Activated naive CD4-positive, alpha-beta T cell treated with anti-CD3 and anti-CD28 coated beads, Interleukin-2, amount 10 ng/mL, durations not matched to agents 7 days and 5 days (primary cell): ENCODE measurements around the gene VKORC1L1.
"Not testable (repeated sequence)": the region's sequence is repeated elsewhere in the genome, so short reads cannot be mapped to it uniquely, and the experiment has no call there.

Source experiments
- CTCF ChIA-PET: fragments of 350-600 bp; sonication (Branson Sonifier 250); formaldehyde crosslinking; loops from one replicate; lab custom pipeline; 2021; ENCODE audit warnings: antibody characterized with exemption; lab: Charles Lee
- DNase-seq: peaks from one replicate; pipeline ENCODE4 v3.0.0-alpha.2; 2020
- H3K27ac Mint-ChIP-seq: one replicate; pipeline ENCODE4 v1.8.0; 2021; ENCODE audit warnings: mild to moderate bottlenecking, moderate library complexity, mixed read lengths
- H3K27me3 Mint-ChIP-seq: one replicate; pipeline ENCODE4 v1.8.0; 2021; ENCODE audit warnings: mild to moderate bottlenecking, mixed read lengths
- H3K36me3 Mint-ChIP-seq: one replicate; pipeline ENCODE4 v1.8.0; 2021; ENCODE audit warnings: mixed read lengths
- H3K4me1 Mint-ChIP-seq: one replicate; pipeline ENCODE4 v1.8.0; 2021; ENCODE audit warnings: mixed read lengths
- H3K4me3 Mint-ChIP-seq: one replicate; pipeline ENCODE4 v1.8.0; 2021; ENCODE audit warnings: mild to moderate bottlenecking, moderate library complexity, mixed read lengths
- H3K9me3 Mint-ChIP-seq: one replicate; pipeline ENCODE4 v1.8.0; 2021; ENCODE audit warnings: mixed read lengths

The VKORC1L1 gene

GRCh38 chr7:65898677-65899447 is 26.0 kb downstream of the VKORC1L1 start:
- H3K4me3 Mint-ChIP-seq, DNase-seq, CTCF ChIA-PET, H3K27ac Mint-ChIP-seq, H3K4me1 Mint-ChIP-seq, H3K27me3 Mint-ChIP-seq: not testable (repeated sequence)
- Mint-ChIP-seq H3K9me3 (peaks cover 15% of the 10 kb centered on the region), H3K36me3 (peaks cover 28% of the 10 kb centered on the region)

- no peak overlapping the region for H3K27ac Mint-ChIP-seq
- no peaks in the 10 kb centered on the region for H3K4me1 Mint-ChIP-seq
- H3K36me3 Mint-ChIP-seq = peaks cover 36% of the 10 kb centered on the region
- H3K9me3 Mint-ChIP-seq = peaks cover 15% of the 10 kb centered on the region
- H3K4me3 Mint-ChIP-seq = no peak overlapping the region
- H3K27me3 Mint-ChIP-seq = no peaks in the 10 kb centered on the region
- CTCF ChIA-PET = no interaction called here
- DNase-seq = no peak
Observed at GRCh38 chr7:65902306-65902705, 29.4 kb downstream of the VKORC1L1 start.

- Mint-ChIP-seq H3K27ac (no peak overlapping the region), H3K4me1 (no peaks in the 10 kb centered on the region), H3K36me3 (peaks cover 13% of the 10 kb centered on the region), H3K27me3 (no peaks in the 10 kb centered on the region), H3K4me3 (no peak overlapping the region), H3K9me3 (no peaks in the 10 kb centered on the region)
- DNase-seq = no peak
- CTCF ChIA-PET = interaction anchor here (0.6 kb wide), 1 partner anchor 1825 kb away, joined by 7 read pairs; no protein-coding TSS in a partner anchor
Observed at GRCh38 chr7:65907501-65908198, 34.8 kb downstream of the VKORC1L1 start.

- no peaks in the 10 kb centered on the region for H3K9me3 Mint-ChIP-seq
- H3K27me3 Mint-ChIP-seq = no peaks in the 10 kb centered on the region
- CTCF ChIA-PET = no interaction called here
- DNase-seq = no peak
- no peak overlapping the region for H3K4me3 Mint-ChIP-seq
- peaks cover 8% of the 10 kb centered on the region for H3K36me3 Mint-ChIP-seq
- no peaks in the 10 kb centered on the region for H3K4me1 Mint-ChIP-seq
- no peak overlapping the region for H3K27ac Mint-ChIP-seq
Observed at GRCh38 chr7:65910237-65910636, 37.4 kb downstream of the VKORC1L1 start.

GRCh38 chr7:65912237-65912636 is 39.4 kb downstream of the VKORC1L1 start:
- CTCF ChIA-PET = no interaction called here
- no peak for DNase-seq
- no peaks in the 10 kb centered on the region for H3K27me3 Mint-ChIP-seq
- H3K27ac Mint-ChIP-seq = no peak overlapping the region
- peaks cover 3% of the 10 kb centered on the region for H3K4me1 Mint-ChIP-seq
- H3K9me3 Mint-ChIP-seq = no peaks in the 10 kb centered on the region
- peaks cover 3% of the 10 kb centered on the region for H3K36me3 Mint-ChIP-seq
- H3K4me3 Mint-ChIP-seq = no peak overlapping the region

- Mint-ChIP-seq H3K27ac (no peak overlapping the region), H3K9me3 (no peaks in the 10 kb centered on the region), H3K36me3 (peaks cover 8% of the 10 kb centered on the region), H3K4me3 (no peak overlapping the region), H3K27me3 (no peaks in the 10 kb centered on the region), H3K4me1 (peaks cover 3% of the 10 kb centered on the region)
- DNase-seq = no peak
- CTCF ChIA-PET = no interaction called here
Observed at GRCh38 chr7:65915921-65916657, 43.2 kb downstream of the VKORC1L1 start.

GRCh38 chr7:65923316-65923715 is 50.4 kb downstream of the VKORC1L1 start:
- no peak for DNase-seq
- CTCF ChIA-PET = no interaction called here
- Mint-ChIP-seq H3K36me3 (peaks cover 8% of the 10 kb centered on the region), H3K4me3 (no peak overlapping the region), H3K4me1 (no peaks in the 10 kb centered on the region), H3K27me3 (no peaks in the 10 kb centered on the region), H3K9me3 (no peaks in the 10 kb centered on the region), H3K27ac (no peak overlapping the region)

GRCh38 chr7:65924193-65924592 is 51.3 kb downstream of the VKORC1L1 start:
- no peaks in the 10 kb centered on the region for H3K4me1 Mint-ChIP-seq
- no peak overlapping the region for H3K27ac Mint-ChIP-seq
- no peak for DNase-seq
- no peaks in the 10 kb centered on the region for H3K9me3 Mint-ChIP-seq
- peaks cover 6% of the 10 kb centered on the region for H3K36me3 Mint-ChIP-seq
- H3K27me3 Mint-ChIP-seq = no peaks in the 10 kb centered on the region
- no peak overlapping the region for H3K4me3 Mint-ChIP-seq
- CTCF ChIA-PET = no interaction called here

- DNase-seq = no peak
- CTCF ChIA-PET = no interaction called here
- H3K27ac Mint-ChIP-seq = no peak overlapping the region
Observed at GRCh38 chr7:65925040-65925439, 52.2 kb downstream of the VKORC1L1 start.

GRCh38 chr7:65926588-65926987 is 53.7 kb downstream of the VKORC1L1 start:
- H3K4me1 Mint-ChIP-seq = no peaks in the 10 kb centered on the region
- DNase-seq = no peak
- H3K27ac Mint-ChIP-seq = no peak overlapping the region
- H3K9me3 Mint-ChIP-seq = no peaks in the 10 kb centered on the region
- H3K27me3 Mint-ChIP-seq = no peaks in the 10 kb centered on the region
- CTCF ChIA-PET = no interaction called here
- no peak overlapping the region for H3K4me3 Mint-ChIP-seq
- H3K36me3 Mint-ChIP-seq = peaks cover 2% of the 10 kb centered on the region

More at GRCh38 chr7:65925040-65925439, 52.2 kb downstream of the VKORC1L1 start:
- Mint-ChIP-seq H3K27me3 (no peaks in the 10 kb centered on the region), H3K9me3 (no peaks in the 10 kb centered on the region), H3K4me1 (no peaks in the 10 kb centered on the region), H3K4me3 (no peak overlapping the region), H3K36me3 (peaks cover 4% of the 10 kb centered on the region)

- Mint-ChIP-seq H3K27me3 (no peaks in the 10 kb centered on the region), H3K27ac (no peak overlapping the region), H3K4me1 (no peaks in the 10 kb centered on the region), H3K36me3 (peaks cover 4% of the 10 kb centered on the region), H3K9me3 (no peaks in the 10 kb centered on the region), H3K4me3 (no peak overlapping the region)
- DNase-seq = no peak
- CTCF ChIA-PET = no interaction called here
Observed at GRCh38 chr7:65927489-65928448, 54.9 kb downstream of the VKORC1L1 start.

GRCh38 chr7:65931685-65932084 is 58.8 kb downstream of the VKORC1L1 start:
- H3K36me3 Mint-ChIP-seq = peaks cover 4% of the 10 kb centered on the region
- H3K9me3 Mint-ChIP-seq = no peaks in the 10 kb centered on the region
- no peaks in the 10 kb centered on the region for H3K27me3 Mint-ChIP-seq
- H3K27ac Mint-ChIP-seq = no peak overlapping the region
- H3K4me1 Mint-ChIP-seq = no peaks in the 10 kb centered on the region
- DNase-seq = no peak
- no peak overlapping the region for H3K4me3 Mint-ChIP-seq
- CTCF ChIA-PET = no interaction called here

GRCh38 chr7:65937296-65937695 is 64.4 kb downstream of the VKORC1L1 start:
- Mint-ChIP-seq H3K9me3 (no peaks in the 10 kb centered on the region), H3K4me3 (no peak overlapping the region), H3K36me3 (peaks cover 20% of the 10 kb centered on the region), H3K4me1 (no peaks in the 10 kb centered on the region), H3K27me3 (no peaks in the 10 kb centered on the region), H3K27ac (no peak overlapping the region)
- DNase-seq = no peak
- CTCF ChIA-PET = no interaction called here
